LNCAP (cell line): ENCODE results near the gene ALDOB.

Experiments used
- TF ChIP-seq, protein P1 (sequence below): fragments of 450-650 bp; IDR thresholded peaks from 2 replicates; pipeline ENCODE4 v1.5.1; 2017; ENCODE audit warnings: mild to moderate bottlenecking

Gene ALDOB

DNA sequence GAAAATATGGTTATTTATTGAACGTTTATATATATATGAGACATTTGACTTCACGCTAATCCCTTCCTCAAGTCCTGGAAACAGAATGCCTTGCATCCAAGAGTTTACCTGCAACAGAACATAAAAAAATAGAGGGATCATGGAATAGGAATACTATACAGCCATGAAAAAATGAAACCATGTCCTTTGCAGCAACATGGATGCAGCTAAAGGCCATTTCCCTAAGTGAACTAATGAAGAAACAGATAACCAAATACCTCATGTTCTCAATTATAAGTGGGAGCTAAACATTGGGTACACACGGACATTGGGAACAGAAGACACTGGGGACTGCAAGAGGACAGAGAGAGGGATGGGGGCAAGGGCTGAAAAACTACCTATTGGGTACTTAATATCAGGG lies 63.8 kb downstream of the ALDOB start:
- TF ChIP-seq, protein P1, sequence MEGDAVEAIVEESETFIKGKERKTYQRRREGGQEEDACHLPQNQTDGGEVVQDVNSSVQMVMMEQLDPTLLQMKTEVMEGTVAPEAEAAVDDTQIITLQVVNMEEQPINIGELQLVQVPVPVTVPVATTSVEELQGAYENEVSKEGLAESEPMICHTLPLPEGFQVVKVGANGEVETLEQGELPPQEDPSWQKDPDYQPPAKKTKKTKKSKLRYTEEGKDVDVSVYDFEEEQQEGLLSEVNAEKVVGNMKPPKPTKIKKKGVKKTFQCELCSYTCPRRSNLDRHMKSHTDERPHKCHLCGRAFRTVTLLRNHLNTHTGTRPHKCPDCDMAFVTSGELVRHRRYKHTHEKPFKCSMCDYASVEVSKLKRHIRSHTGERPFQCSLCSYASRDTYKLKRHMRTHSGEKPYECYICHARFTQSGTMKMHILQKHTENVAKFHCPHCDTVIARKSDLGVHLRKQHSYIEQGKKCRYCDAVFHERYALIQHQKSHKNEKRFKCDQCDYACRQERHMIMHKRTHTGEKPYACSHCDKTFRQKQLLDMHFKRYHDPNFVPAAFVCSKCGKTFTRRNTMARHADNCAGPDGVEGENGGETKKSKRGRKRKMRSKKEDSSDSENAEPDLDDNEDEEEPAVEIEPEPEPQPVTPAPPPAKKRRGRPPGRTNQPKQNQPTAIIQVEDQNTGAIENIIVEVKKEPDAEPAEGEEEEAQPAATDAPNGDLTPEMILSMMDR: no peak
